NCI-H1048 (cell line): Measurements from ENCODE around the gene SERGEF.

Source experiments
- DNase-seq: peaks from one replicate; lab custom pipeline; 2025; lab: John Stamatoyannopoulos, UW

Gene SERGEF

DNA sequence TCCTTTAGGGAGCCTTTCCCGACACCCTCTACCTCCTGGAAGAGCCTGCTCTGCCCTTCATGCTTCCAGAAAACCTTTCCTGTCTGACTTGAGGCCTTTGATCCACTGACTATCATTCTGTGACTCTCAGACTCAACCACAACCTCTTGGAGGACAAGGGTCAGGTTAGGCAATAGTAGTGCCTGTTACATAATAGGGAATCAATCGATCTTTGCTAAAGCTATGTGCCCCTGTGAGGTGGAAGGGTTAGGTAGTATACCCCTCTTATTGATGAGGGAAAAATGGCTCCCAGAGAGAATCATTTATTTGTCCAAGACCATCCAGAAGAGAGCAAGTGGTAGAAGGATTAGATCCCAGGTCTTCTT lies 262.1 kb downstream of the SERGEF start:
- no peak for DNase-seq

DNA sequence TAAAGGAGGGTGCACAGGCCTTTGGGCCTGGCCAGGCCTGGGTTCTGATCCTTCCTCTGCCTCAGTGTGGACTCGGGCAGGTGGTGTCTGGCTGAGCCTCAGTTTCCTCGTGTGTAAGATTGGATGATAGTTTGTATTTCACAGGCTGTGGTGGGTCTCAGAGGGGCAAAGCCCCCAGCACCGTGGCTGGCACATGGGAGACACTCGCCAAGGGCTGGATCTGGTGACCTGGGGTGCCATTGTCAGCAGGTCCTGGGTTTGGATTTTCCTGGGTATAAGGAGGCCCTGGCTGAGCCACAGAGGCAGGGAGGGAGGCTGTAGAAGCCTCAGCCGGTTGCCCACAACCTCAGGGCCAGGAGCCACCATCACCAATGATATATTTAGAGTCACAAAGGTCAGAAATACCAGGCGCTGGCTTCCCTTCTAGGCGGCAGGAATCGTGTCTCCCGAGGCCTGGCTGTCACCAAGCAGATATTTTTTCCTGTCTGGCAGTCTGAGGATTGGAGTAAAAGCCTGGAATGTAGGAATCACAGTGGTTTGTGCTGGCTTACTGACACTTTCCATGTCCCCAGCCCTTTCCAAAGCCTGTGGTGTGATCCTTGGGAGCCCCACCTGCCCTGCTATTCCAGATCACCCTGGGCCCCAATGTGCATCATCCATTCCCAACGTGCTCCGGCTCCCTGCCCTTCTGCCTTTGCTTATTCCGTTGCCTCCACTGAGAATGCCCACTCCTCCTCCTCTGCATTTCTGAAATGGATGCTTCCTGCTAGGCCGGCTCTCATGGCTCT lies 262.6 kb downstream of the SERGEF start:
- DNase-seq = no peak

DNA sequence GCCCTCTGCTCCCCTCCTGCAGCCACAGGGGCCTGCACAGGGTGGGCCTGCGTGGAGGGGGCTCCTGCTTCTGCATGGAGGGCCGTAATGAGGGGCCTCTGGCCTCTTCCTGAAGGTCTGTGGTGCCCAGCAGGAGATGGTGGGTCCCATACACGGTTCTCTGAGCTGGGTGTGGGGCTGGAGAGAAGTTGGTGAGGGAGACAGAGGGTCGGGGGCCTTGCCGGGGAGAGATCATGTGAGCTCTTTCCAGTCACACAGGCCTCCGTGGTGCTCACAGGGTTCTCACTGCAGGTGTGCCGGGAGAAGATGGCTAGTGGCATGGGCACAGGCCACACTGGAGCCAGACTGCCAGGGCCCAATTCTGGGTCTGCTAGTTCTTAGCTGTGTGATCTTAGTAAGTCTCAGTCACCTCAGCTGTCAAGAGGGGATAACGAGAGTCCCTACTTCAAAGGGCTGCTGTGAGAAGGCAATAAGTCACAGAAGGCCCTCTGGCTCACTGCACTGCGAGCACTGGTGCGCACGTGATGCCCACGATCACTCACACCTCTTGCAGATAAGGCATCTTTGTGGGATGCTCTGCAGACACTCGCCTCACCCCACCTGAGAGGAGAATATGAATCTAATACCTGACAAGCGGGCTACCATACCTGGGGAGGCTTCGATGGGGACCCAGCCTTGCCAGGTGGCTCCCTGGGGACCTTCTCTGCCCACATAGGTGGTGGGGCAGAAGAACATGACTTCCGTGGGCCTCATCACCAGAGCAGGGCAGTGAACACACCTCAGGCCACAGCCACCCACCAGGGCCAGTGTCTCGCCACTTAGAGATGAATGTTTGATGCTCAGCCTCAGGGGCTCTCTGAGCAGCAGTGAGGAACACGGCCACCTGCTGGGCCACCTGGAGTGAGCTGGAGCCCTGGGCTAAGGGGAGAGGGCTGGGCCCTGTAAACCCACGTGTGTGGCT lies 263.8 kb downstream of the SERGEF start:
- DNase-seq = no peak

DNA sequence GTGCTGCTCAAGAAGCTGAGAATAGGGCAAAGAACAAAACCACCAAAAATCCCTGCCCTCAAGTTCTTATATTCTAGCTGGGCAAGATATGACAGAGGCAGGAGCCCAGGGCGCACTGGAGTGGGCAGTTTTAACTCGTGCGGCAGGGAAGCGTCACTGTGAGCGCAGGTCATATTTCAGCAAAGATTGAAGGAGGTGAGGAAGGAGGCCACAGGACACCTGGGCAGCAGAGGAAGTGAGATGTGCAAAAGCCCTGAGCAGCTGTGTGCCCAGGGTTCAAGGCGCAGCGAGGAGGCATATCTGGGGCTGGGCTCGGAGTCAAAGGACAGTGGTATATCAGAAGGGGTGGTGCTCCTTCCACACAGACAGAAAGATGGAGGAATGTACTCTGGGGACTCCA lies 264.8 kb downstream of the SERGEF start:
- DNase-seq = no peak

DNA sequence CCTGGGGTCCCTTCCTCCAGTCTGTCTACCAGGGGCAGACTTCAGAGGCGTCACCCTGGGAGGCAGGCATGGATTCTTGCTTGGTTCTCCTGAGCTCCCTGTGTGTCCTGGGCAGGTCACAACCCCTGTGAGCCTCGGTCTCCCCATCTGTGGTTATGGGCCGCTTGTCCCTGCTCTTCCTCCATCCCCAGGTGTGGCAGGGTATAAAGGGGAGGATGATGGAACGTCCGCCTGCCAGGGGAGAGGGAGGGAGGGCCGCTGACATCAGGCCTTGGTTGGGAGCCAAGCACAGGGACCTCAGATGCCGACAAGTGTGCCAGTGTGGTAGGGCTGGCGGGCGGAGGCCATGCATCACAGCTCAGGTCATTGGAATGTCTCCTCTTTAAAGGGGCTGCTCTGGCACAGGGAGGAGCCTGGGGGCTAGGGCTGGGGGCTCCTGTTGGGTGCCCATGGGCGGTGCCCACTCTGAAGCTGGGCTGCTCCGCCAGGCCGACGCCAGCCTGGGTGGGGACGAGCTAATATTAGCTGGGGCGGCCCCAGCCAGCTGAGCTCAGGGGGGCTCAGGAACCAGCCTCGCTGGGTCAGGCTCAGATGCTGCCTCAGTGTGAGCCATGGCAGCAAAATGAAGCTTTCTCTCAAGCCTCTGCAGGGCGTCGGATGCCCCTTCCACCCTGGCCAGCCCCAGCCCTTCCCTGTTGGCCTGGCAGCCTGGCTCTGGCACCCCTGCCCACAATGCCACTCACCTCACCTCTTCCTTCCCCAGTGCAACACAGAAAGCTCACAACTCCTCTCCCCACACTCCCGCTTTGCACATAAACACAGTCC lies 265.5 kb downstream of the SERGEF start:
- DNase-seq = no peak

DNA sequence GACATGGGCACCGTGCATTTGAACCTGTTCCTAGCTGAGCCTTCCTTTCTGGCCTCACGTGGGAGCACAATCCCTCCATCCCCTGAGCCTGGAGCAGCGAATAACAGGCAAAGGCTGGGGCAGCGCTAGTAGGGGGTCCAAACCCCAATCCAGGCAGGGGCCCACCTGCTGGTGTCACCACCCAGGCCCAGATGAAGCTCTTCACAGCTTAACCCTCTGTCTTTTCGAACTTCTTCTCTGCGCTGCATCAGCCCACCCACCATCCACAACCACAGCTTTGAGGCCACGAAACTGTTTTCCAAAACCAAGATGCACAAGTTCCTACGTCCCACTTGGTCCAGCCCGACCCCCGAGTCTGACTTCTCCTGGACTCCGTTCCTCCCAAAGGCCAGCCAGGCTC lies 266.8 kb downstream of the SERGEF start:
- no peak for DNase-seq

DNA sequence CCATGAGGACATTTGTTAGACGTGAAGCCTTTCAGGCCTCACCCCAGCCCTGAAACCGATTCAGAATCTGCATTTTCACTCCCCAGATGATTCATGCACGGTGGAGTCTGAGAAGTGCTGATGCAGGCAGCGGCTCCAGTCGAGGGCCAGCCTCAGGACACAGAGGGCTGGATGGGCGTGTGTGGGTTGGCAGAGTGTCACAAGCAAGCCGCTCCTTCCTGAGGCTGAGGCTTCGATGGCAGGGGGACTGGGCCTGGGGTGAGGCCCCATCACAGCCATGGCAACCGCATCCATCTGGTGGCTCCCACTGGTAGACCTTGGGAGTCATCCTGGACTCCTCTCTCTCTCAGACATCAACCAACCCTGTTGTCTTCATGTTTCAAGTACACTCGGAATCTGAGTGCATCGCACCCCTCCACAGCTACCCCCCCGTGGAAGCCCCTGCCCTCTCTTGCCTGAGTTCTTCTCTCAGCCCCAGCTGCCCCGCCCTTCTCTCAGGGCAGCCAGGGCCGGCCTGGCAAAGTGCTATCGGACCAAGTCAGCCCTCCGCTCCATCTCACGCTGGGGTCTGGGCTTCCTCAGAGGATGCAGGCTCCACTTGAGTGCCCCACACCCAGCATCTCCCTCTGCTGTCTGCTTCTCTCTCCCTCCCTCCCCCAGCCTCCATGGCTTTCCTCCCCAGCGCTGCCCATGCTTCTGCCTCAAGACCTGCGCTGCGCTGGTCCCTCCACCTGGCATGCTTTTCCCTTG lies 267.6 kb downstream of the SERGEF start:
- no peak for DNase-seq

DNA sequence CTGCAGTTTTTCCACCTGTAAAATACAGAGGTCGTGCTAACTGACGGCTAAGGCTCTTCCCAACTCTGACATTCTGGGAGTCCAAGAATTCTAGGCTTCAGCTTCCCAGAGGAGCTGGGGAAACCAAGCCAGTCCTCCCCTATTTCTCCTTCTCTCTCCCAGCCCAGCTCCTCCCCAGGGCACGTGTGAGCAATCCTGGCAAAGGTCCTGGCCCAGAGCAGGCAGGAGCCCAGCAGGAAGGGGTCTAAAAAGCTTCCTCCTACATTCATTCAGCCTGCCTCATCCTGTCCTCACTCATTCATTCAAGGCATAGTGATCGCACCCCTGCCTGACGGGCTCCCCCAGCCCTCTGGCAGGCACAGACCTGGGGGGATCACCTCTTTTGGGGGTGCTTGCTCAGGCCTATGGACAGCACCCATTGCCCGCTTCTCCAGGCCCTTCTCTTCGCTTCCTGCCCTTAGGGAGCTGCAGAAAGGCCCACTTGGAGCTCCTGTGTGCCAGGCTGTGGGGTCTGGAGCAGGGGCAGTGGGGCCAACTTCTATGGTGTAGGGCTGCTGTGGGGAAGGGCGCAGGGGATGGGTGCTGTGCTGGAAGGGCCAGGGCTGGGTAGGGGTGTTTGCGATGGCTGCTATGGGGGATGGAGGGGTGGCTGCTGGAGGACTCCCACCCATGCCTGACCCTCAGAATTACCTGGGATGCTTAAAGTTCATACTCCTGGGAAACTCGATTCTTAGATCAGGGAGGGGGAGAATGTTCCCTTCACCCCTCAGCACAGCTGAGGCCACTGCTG lies 268.5 kb downstream of the SERGEF start:
- DNase-seq = no peak

DNA sequence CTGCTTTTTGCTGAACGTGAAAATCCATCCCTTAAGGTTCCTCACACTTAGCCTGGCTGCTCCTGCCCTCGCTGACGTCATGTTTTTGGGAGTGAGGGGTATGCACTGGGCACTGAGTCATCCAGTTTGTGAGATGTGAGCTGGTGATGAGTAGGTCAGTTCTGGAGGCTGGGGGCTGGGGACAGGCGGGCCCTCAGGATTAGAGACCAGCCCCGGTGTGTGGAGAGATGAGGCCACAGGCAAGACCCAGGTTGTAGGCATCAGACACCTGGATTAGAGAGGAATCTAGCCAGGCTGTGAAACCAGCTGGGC lies 269.1 kb downstream of the SERGEF start:
- no peak for DNase-seq

DNA sequence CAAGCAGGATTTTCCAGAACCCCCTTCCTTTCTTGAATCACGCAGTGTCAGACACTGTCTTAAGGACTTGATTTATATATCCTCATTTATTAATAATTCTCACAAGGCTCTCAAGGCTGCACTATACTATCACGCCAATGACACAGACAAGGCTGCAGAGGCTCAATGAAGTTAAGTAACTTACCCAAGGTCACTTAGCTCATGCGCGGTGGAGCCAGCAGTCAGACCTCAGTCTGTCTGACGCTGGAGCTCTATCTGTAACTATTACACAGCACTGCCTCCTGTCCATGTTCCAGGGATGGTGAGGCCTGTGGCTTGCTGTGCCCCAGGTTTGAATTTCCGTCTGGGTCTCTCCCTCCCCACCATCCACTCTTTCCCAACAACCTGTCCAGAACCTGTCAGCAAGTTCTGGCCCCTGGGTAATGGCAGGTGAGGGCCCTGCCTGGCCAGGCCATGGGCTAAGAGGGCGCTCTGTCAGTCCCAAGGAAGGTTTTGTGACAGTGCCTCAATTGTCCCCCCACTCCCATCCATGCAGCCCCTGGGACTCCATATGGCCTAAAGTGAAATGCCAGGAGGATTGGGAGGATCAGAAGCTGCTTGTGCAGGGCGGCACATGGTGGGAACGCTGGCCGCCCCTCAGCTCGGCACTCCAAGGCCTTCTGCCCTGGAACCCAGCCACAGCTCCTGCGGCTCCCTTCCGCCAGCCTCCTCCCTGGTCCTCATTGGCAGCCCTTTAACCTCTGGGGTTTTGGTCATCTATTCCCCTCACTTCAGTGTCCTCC lies 269.6 kb downstream of the SERGEF start:
- no peak for DNase-seq

DNA sequence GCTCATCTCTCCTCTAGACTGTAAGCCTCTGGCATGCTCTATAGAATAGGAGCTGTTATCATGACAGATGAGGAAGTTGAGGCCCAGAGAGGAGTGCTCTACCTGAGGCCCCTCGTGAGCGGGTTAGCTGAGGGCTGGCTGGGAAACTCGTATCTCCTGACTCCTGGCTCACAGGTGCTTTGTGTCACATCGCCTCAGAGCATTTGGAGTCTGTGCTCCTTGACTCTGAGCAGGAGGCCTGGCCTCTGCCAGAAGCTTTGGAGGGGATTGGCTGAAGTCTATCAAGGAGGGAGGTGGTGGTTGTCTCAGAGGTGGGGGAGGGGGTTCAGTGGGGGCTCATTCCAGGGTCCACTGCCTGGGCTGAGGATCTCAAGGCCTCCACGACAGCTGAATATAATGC lies 270.8 kb downstream of the SERGEF start:
- no peak for DNase-seq

DNA sequence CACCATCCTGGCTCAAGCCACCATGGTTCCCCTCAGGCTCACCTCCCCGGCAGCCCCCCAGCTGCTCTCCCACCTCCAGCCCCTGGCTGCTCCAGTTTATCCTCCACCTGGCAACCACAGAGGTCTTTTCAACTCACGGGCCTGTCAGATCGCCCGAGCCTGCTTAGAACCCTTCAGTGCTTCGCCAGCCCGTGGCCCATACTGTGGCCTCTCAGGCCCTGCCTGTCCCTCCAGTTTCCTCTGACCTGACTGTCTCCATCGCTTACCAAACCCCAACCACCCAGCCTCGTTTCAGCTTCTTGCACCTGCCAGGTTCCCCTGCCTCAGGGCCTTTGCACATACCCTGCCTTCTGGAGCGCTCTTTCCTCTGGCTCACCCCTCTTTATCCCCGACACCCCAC lies 271.4 kb downstream of the SERGEF start:
- no peak for DNase-seq

DNA sequence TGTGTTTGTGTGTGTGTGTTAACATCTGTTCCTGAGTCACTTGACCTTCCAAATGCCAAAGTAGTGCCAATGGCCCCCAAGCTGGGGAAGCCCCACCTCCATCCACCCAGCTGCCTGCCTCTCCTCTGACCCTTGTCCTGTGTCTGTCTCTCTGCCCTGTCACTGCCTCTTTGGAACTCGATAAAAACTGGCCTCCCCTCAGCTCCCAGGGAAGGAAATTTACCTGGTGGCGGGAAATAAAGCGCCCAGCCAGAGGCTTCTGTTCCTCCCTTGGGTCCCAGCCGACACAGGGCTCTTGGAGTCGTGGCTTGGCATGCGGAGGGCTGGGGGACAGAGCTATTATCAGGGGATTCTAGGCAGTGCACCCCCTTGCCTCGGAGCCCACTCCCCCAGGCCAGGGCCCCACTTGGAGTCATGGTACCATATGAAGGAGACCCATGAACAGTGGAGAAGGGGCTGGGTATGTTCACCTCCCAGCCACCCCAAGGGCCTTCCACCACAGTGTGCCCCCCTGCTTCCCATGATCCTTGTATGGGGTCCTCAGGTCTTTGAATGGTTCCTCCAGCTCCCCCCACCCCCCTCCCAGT lies 272.1 kb downstream of the SERGEF start:
- DNase-seq = no peak

DNA sequence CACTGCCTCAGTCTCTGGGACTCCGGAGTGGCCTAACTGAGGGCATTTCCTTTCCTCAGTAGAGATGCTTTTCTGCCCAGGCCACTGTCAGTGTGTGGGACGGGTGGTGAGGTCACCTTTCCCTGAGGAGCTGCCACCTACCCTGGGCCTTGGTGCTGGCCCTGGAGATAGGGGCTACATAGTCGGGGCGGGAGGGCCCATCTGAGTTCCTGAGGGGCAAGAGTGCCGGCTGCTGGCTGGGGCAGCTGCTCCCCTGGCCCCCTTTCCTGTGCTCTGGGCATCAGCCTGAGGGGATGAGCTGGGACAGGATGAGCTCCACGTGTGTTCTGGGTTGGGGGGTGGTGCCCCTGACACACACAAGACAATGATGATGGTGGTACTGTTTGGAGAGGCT lies 272.9 kb downstream of the SERGEF start:
- DNase-seq = no peak

DNA sequence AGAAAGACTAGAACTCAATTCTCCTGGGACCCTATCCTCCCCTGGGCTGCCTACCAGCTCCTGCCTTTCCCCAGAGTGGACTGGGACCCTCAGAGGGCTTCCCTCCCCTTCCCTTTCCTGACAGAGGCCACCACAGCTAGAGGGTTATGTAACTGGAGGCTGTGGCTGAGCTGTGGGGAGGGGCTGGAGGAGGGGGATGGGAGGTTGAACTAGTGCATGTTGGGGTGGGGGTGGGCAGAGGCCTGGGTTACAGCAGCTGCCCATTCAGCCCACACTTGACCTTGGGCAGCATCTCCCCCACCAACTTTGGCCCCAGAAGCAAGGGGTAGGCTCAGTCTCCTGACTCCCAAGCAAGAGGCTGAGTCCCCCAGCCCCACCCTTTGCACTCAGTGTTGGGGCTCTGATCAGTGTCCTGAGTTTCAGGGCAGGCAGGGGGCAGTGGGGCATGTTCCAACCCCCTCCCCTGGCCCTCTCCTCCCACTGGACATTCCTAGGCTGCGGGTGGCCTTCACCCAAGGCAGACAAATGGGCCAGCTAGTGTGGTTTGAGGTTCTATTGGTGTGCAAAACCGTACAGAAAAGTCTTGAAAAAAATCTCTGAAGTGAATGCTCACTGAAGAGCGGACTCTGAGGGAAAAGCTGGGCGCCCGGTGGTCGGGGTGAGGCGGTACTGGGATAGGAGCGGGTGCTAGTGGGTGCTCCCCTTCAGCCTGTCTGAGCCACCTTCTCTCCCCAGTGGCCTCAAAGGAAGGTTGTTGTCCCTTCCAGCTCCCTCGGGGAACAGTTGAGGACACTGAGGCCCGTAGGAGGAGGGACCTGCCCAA lies 274.5 kb downstream of the SERGEF start:
- no peak for DNase-seq
